Epidermal melanocyte (primary cell): ENCODE results near the gene MTX2.
"Not testable (repeated sequence)": the region's sequence is repeated elsewhere in the genome, so short reads cannot be mapped to it uniquely, and the experiment has no call there.

Source experiments
- DNase-seq: peaks from one replicate; pipeline ENCODE4 v3.0.0; 2011; ENCODE audit warnings: low spot score; ENCODE audit not compliant: insufficient read length

Gene MTX2

DNA sequence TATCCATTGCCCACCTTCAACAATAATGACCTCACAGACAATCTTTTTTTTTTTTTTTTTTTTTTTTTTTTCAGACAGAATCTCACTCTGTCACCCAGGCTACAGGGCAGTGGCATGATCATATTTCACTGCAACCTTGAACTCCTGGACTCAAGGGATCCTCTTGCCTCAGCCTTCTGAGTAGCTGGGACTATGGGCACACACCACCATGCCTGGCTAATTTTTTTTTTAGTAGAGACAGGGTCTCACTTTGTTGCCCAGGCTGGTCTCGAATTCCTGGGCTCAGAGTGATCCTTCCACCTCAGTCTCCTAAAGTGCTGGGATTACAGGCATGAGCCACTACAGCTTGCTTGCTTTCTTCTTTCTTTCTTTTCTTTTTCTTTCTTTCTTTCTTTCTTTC, 103.9 kb downstream of the MTX2 start:
- DNase-seq: not testable (repeated sequence)

GRCh38 chr2:176378323-176378722, 109.1 kb downstream of the MTX2 start:
- no peak for DNase-seq

- DNase-seq: no peak
Measured at GRCh38 chr2:176380341-176380740, 111.1 kb downstream of the MTX2 start.

DNA sequence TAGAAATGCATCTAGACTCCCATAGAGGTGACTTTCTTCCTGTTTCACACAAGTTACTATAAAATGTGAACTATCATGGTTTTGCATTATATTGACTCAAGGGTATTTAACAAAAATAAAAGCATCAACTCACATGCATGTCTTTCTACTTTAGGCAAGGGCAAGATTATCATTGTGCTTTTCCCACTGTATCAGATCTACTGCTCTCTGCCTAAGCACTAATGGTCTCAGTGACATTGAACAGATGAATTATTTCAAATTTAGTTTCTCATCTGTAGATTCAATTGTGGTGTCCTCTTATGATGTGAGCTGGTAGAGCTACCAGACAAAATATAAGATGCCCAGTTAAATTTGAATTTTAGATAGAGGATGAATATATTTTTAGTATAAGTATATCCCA, 113.9 kb downstream of the MTX2 start:
- no peak for DNase-seq

DNA sequence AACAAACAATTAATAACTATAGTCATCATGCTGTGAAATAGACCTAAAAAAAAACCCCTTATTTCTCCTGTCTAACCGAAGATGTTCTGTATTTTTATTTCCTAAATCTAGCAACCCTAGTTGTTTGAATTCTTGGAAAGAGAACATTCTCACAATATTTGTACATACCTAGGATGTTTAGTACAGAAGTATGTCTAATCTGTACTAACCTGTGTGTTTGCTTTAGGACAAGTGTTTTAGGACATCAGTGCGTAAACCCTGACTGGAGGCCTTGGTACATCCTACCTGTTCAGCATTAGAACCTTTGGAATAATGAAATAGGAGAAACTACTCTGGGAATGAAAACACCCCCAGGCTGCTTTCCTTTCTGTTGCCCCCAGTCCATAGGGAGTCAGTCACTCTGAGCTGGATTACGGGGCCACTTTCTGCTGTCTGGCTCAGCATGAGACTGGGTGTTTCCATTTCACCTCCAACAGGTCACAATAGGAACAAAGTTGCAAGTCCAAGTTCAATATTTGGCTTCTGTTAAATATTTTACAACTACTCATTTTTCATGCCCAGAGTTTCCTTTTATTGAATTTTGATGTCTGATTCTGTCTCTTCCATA, 114.7 kb downstream of the MTX2 start:
- DNase-seq: no peak

DNA sequence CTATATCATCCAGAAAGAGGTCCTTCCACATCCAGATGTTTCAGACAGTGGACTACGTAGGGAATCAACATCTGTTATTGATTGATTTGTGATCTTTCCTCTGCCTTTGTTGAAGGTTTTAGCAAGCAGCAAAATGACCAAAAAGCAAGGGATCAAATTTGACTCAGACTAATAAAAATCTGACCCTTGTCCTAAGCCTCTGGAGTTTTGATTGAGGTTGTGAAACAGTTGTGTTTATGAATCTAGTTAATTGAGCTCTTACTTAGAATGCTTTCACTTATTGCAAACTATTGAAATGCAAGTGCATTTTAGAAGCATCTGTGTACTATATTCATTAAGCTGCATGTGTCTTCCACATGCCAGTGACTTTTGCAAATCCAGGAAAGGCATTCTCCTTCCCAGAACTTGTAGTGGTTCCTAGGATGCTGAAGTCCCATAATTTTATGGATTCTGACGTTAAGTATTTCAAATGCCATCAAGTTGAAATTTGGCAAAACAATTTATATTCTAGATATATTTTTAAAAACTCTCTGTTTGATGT, 116.0 kb downstream of the MTX2 start:
- DNase-seq: no peak

DNA sequence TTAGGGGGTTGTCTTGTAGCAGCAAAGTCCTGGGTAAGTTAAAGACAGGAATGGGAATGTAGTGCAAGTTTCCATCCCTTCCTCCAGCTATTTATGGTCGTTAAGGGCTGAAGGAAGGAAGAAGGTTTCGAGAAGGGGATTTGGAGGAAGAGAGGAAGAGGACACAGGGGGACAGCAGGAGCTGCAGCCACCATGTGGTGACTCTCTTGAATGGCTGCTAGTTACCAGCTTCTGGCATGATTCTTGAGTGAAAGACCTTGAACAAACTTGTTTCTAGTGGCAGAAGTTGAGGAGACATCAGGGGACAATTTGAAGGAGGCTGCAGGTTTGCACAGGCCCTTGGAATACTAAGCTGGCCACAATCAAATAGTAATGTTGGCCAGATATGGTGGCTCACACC, 116.6 kb downstream of the MTX2 start:
- DNase-seq: no peak
